EH (cell line): ENCODE measurements around the gene STX3.
A peak's percentile ranks its signal among the peaks of the same experiment; 100 is the strongest.
"Not testable (repeated sequence)": the region's sequence is repeated elsewhere in the genome, so short reads cannot be mapped to it uniquely, and the experiment has no call there.

Experiments used
- DNase-seq: peaks from one replicate; pipeline ENCODE4 v3.0.0-alpha.2; 2015; ENCODE audit warnings: low read depth

Gene STX3

GRCh38 chr11:59758401-59759037, 3.3 kb downstream of the STX3 start:
- no peak for DNase-seq

GRCh38 chr11:59759900-59760299, 4.7 kb downstream of the STX3 start:
- no peak for DNase-seq

- no peak for DNase-seq
Observed at GRCh38 chr11:59760771-59761170, 5.6 kb downstream of the STX3 start.

GRCh38 chr11:59761993-59762392, 6.8 kb downstream of the STX3 start:
- no peak for DNase-seq

- DNase-seq, result no peak
Observed at GRCh38 chr11:59765068-59765735, 10.0 kb downstream of the STX3 start.

- DNase-seq, result no peak
Observed at GRCh38 chr11:59766542-59767224, 11.5 kb downstream of the STX3 start.

GRCh38 chr11:59767225-59767611, 12.0 kb downstream of the STX3 start:
- DNase-seq, result no peak

GRCh38 chr11:59769111-59769510, 13.9 kb downstream of the STX3 start:
- no peak for DNase-seq

- DNase-seq, result no peak
Observed at GRCh38 chr11:59769828-59770227, 14.7 kb downstream of the STX3 start.

- no peak for DNase-seq
Observed at GRCh38 chr11:59770319-59770718, 15.1 kb downstream of the STX3 start.

- DNase-seq, result no peak
Observed at GRCh38 chr11:59770869-59771268, 15.7 kb downstream of the STX3 start.

- DNase-seq, result no peak
Observed at GRCh38 chr11:59771605-59772004, 16.4 kb downstream of the STX3 start.

GRCh38 chr11:59773083-59773440, 17.9 kb downstream of the STX3 start:
- DNase-seq, result no peak

- DNase-seq, result peak; percentile 47
Observed at GRCh38 chr11:59776210-59777066, 21.3 kb downstream of the STX3 start.

- no peak for DNase-seq
Observed at GRCh38 chr11:59777104-59777503, 21.9 kb downstream of the STX3 start.

- no peak for DNase-seq
Observed at GRCh38 chr11:59778122-59778521, 22.9 kb downstream of the STX3 start.

GRCh38 chr11:59779487-59779886, 24.3 kb downstream of the STX3 start:
- DNase-seq, result no peak

- DNase-seq, result no peak
Observed at GRCh38 chr11:59782080-59782479, 26.9 kb downstream of the STX3 start.

GRCh38 chr11:59783632-59784090, 28.5 kb downstream of the STX3 start:
- no peak for DNase-seq

- DNase-seq, result not testable (repeated sequence)
Observed at GRCh38 chr11:59784441-59784840, 29.3 kb downstream of the STX3 start.

- DNase-seq, result no peak
Observed at GRCh38 chr11:59785818-59786217, 30.6 kb downstream of the STX3 start.

- DNase-seq, result no peak
Observed at GRCh38 chr11:59787255-59787588, 32.0 kb downstream of the STX3 start.

- DNase-seq, result peak; percentile 88
Observed at GRCh38 chr11:59787816-59788215, 32.6 kb downstream of the STX3 start.
